Activated naive CD4-positive, alpha-beta T cell treated with anti-CD3 and anti-CD28 coated beads for 36 hours (primary cell): ENCODE data around the gene RPL31. TPM values are rescaled to one million over a fixed set of nuclear protein-coding genes. Genes with fewer than 3 reads are reported as not detected.

ENCODE experiments used
- CTCF ChIA-PET: fragments of 350-600 bp; sonication (Branson Sonifier 250); formaldehyde crosslinking; loops from one replicate; lab custom pipeline; 2021; ENCODE audit warnings: antibody characterized with exemption; lab: Charles Lee
- DNase-seq: peaks from one replicate; pipeline ENCODE4 v3.0.0-alpha.2; 2020
- H3K27ac Mint-ChIP-seq: one replicate; pipeline ENCODE4 v1.8.0; 2021; ENCODE audit warnings: mild to moderate bottlenecking, mixed read lengths
- H3K27me3 Mint-ChIP-seq: one replicate; pipeline ENCODE4 v1.8.0; 2021; ENCODE audit warnings: low read depth, mixed read lengths
- H3K36me3 Mint-ChIP-seq: one replicate; pipeline ENCODE4 v1.8.0; 2021; ENCODE audit warnings: low read depth, mixed read lengths
- H3K4me1 Mint-ChIP-seq: one replicate; pipeline ENCODE4 v1.8.0; 2021; ENCODE audit warnings: low read depth, mixed read lengths
- H3K4me3 Mint-ChIP-seq: one replicate; pipeline ENCODE4 v1.8.0; 2021; ENCODE audit warnings: mild to moderate bottlenecking, moderate library complexity, mixed read lengths
- H3K9me3 Mint-ChIP-seq: one replicate; pipeline ENCODE4 v1.8.0; 2021; ENCODE audit warnings: mixed read lengths
- intact Hi-C: fragments of 100-400 bp; cut with micrococcal nuclease; formaldehyde crosslinking; loops from one replicate; pipeline ENCODE4 v1.15.1; 2023
- total RNA-seq, 2 experiments: library from RNA; stranded (reverse); gene quantifications; one replicate each; pipeline ENCODE4 v1.2.3, GENCODE V29; 2021

Gene RPL31
- total RNA-seq, 2 experiments from 2014 or later = 2,225 to 2,255 TPM

DNA sequence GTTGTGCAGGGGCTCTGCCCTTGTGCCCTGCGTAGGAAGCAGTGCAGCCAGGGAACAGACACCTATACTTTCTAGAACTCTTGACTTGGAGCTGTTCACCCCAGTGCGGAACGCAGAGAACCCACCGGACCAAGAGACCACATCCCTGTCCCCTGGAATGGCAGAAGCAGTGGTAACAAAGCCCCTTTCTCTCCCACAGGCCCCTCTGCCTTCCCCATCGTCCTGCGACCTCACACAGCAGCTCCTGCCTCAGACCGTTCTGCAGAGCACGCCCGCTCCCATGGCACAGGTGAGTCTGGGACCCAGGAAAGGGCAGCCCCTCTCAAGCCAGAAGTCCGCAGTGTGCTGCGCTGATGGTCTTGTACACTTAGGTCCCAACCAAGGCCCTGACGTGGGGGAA is 24.6 kb upstream of the RPL31 start:
- Mint-ChIP-seq H3K27ac (no peak overlapping the region), H3K9me3 (no peaks in the 10 kb centered on the region), H3K4me3 (no peak overlapping the region), H3K4me1 (no peaks in the 10 kb centered on the region), H3K27me3 (no peaks in the 10 kb centered on the region), H3K36me3 (no peaks in the 10 kb centered on the region)
- intact Hi-C loops = no loop called here
- no peak for DNase-seq
- CTCF ChIA-PET = interaction anchor here (1.0 kb wide), 1 partner anchor 367 kb away, joined by 3 read pairs; no protein-coding TSS in a partner anchor

DNA sequence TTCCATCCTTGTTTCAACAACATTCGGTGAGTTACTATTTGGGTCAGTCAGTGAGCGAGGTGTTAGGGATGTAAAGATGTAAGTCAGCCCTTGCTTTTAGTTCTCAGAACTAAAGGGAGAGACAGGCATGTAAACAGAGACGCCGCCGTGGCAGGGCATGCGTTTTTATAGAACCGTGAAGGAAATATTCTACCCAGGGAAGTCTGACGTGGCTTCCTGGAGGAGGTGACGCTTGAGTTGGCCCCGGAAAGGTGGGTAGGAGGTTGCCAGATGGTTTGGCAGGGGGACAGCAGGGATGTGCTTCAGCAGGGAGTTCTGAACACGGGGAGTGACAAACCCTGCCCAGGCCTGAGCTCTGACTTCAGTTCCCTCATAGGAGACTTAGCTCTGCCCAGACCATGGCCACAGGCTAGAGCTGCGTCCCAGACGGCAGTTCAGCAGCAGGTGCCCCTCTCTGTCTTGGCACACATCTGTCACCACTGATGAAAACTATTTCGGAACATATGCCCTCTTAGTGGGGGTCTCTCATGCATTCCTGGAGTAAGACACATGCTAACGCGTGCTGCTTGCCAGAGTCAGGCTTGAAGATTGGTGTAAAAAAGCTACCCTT is 23.4 kb upstream of the RPL31 start:
- no peak overlapping the region for H3K27ac Mint-ChIP-seq
- no peak overlapping the region for H3K4me3 Mint-ChIP-seq
- no peak for DNase-seq
- CTCF ChIA-PET = no interaction called here
- no peaks in the 10 kb centered on the region for H3K4me1 Mint-ChIP-seq
- intact Hi-C loops = no loop called here
- H3K36me3 Mint-ChIP-seq = no peaks in the 10 kb centered on the region
- H3K27me3 Mint-ChIP-seq = no peaks in the 10 kb centered on the region
- H3K9me3 Mint-ChIP-seq = no peaks in the 10 kb centered on the region

DNA sequence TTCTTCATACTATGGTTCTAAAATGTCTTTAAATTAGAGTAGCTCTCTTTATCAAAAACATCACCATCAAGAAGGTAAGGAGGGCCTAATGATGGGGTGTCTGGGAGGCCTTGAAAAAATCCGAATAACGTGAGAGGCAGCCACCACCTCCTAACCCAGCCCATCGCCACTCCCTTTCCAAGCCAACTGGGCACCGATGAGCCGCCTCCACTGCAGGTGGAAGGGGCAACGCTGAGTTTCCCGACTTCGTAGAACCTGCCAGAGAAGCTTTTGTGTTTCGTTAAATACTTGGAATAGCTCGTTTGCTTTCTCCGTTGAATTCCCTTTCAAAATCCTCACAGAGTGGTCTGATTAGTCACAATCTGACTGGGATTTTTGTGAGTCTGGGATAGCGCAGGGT is 22.0 kb upstream of the RPL31 start:
- DNase-seq = no peak
- no peak overlapping the region for H3K27ac Mint-ChIP-seq
- no peak overlapping the region for H3K4me3 Mint-ChIP-seq
- no peaks in the 10 kb centered on the region for H3K36me3 Mint-ChIP-seq
- H3K27me3 Mint-ChIP-seq = no peaks in the 10 kb centered on the region
- H3K4me1 Mint-ChIP-seq = no peaks in the 10 kb centered on the region
- intact Hi-C loops = loop anchor here (10.0 kb wide), 1 partner anchor 715 kb away; no protein-coding TSS in a partner anchor
- CTCF ChIA-PET = no interaction called here
- no peaks in the 10 kb centered on the region for H3K9me3 Mint-ChIP-seq

DNA sequence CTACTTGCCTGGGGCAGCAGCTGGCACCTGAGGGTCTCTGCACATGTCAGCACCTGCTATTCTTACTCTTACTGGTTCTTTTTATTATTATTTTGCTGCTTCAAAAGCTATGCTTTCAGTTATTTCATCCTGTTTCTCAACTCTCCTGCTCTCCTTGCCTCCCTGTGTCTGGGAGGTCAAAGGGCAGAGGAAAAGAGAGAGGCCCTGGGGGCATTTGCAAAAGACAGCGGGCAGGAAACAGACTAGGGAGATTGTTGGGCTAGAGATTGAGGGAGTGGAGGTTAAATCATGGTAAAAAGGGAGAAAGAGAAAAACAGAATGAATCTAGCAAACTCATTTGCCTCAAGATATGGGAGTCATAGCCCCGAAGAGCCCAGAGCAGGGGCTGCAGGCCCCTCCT is 21.1 kb upstream of the RPL31 start:
- intact Hi-C loops = loop anchor here (10.0 kb wide), 1 partner anchor 716 kb away; no protein-coding TSS in a partner anchor
- no peaks in the 10 kb centered on the region for H3K9me3 Mint-ChIP-seq
- H3K36me3 Mint-ChIP-seq = no peaks in the 10 kb centered on the region
- no peaks in the 10 kb centered on the region for H3K4me1 Mint-ChIP-seq
- H3K4me3 Mint-ChIP-seq = no peak overlapping the region
- no peak overlapping the region for H3K27ac Mint-ChIP-seq
- no peak for DNase-seq
- CTCF ChIA-PET = interaction anchor here (0.6 to 0.8 kb wide), 2 partner anchors 252 to 365 kb away, joined by 3 to 4 read pairs; no protein-coding TSS in a partner anchor
- H3K27me3 Mint-ChIP-seq = no peaks in the 10 kb centered on the region

DNA sequence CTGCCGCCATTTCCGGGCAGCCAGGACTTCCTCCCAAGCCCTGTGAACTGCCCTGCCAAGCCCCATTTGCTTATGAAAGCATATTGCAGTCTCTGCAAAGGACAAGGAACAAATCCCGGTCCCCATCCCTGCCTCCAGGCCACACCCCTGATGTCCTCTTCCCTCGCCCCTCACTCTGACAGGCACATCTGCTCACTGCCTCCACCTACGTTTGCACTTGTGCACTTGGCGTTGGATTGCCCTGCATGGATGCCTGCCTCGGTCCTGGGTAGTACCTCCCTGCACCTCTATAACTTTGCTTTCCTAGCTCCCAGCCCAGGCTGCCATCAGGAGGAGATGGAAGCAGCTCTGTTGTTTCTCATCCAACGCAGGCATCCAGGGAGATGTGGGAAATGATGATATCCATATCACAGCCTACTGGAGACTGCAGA is 19.6 kb upstream of the RPL31 start:
- intact Hi-C loops = loop anchor here (10.0 kb wide), 1 partner anchor 718 kb away; no protein-coding TSS in a partner anchor
- CTCF ChIA-PET = interaction anchor here (0.8 to 1.8 kb wide), 5 partner anchors 174 to 376 kb away, joined by 3 to 10 read pairs (median 4); no protein-coding TSS in a partner anchor
- Mint-ChIP-seq H3K4me3 (no peak overlapping the region), H3K36me3 (no peaks in the 10 kb centered on the region), H3K27ac (no peak overlapping the region), H3K9me3 (no peaks in the 10 kb centered on the region), H3K27me3 (no peaks in the 10 kb centered on the region), H3K4me1 (no peaks in the 10 kb centered on the region)
- DNase-seq = no peak

DNA sequence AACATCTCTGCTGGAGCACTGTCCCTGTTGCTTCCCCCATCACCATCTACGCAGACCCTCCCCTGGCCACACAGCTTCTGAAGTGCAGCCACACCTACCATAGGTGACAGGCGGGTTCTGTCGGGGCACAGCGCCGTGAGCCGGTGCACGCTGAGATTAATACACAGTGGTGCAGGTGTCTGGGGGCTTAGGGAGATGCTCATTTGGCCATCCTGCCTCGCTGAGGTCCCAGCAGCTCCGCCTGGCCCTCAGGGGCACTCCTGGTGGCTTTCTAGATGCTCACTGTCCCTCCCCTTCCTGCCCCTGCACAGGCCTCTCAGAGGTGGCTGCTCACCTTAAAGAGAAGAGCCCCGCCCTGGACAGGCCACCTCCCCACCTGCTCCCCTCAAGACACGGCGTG is 18.9 kb upstream of the RPL31 start:
- no peak for DNase-seq
- CTCF ChIA-PET = interaction anchor here (0.9 to 1.8 kb wide), 4 partner anchors 15 to 377 kb away, joined by 3 to 10 read pairs (median 4); no protein-coding TSS in a partner anchor
- Mint-ChIP-seq H3K4me3 (no peak overlapping the region), H3K36me3 (no peaks in the 10 kb centered on the region), H3K4me1 (no peaks in the 10 kb centered on the region), H3K27me3 (no peaks in the 10 kb centered on the region), H3K9me3 (no peaks in the 10 kb centered on the region), H3K27ac (no peak overlapping the region)
- intact Hi-C loops = loop anchor here (10.0 kb wide), 1 partner anchor 718 kb away; no protein-coding TSS in a partner anchor

DNA sequence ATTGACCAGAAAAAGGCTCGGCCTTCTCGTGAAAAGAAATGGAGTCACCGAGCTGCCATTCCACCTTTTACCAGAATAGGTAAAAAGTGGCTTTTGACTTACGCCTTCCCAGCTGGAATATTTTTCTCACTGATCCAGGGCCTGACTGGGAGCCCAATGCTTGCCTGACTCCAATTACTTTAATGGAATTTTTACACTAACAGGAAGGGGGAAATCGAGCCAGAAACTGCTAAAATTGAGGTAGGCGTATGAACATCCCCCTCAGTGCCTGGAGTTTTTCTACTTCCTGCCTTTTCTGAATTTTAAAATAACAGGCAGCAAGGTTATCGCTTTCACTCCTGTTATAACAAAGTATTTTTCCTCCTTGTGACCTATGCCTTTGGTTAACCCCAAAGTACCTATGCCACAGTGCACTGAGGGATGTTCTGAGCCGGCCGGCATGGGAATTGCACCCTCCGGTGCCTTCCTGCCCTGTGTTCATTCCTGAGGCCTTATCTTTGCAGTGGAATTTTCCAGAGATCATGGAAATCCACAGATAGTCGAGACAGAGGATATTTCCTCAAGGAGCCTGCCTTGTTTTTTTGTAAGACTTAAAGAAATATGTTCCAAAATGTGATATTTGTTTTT is 18.3 kb upstream of the RPL31 start:
- Mint-ChIP-seq H3K4me3 (no peak overlapping the region), H3K27me3 (no peaks in the 10 kb centered on the region), H3K36me3 (no peaks in the 10 kb centered on the region), H3K9me3 (no peaks in the 10 kb centered on the region), H3K27ac (no peak overlapping the region), H3K4me1 (no peaks in the 10 kb centered on the region)
- CTCF ChIA-PET = interaction anchor here (0.9 to 1.0 kb wide), 2 partner anchors 15 to 377 kb away, joined by 3 to 4 read pairs; no protein-coding TSS in a partner anchor
- DNase-seq = no peak
- intact Hi-C loops = loop anchor here (2.0 to 10.0 kb wide), 2 partner anchors 261 to 719 kb away; no protein-coding TSS in a partner anchor

DNA sequence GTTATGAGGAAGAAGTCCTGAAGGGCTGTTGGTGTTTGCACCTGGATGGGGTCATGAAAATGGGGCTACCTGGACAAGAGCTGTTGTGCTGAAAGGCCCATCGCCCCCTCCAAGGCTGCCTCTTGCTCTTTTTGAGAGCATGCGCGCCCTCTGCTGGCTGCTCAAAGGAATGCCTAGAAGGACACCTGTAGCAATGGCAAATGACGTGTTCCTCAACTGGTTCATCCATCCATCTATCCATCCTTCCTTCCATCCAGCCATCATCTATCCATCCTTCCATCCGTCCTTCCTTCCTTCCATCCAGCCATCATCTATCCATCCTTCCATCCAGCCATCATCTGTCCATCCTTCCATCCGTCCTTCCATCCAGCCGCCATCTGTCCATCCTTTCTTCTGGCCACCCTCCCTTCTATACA is 17.2 kb upstream of the RPL31 start:
- peak; percentile 85 for DNase-seq
- Mint-ChIP-seq H3K27me3 (no peaks in the 10 kb centered on the region), H3K4me1 (no peaks in the 10 kb centered on the region), H3K4me3 (no peak overlapping the region), H3K36me3 (no peaks in the 10 kb centered on the region), H3K27ac (no peak overlapping the region), H3K9me3 (no peaks in the 10 kb centered on the region)
- intact Hi-C loops = loop anchor here (1.0 to 10.0 kb wide), 6 partner anchors 132 to 720 kb away; no protein-coding TSS in a partner anchor
- CTCF ChIA-PET = interaction anchor here (0.6 to 4.3 kb wide), 5 partner anchors 9 to 381 kb away, joined by 3 to 41 read pairs (median 4); no protein-coding TSS in a partner anchor

DNA sequence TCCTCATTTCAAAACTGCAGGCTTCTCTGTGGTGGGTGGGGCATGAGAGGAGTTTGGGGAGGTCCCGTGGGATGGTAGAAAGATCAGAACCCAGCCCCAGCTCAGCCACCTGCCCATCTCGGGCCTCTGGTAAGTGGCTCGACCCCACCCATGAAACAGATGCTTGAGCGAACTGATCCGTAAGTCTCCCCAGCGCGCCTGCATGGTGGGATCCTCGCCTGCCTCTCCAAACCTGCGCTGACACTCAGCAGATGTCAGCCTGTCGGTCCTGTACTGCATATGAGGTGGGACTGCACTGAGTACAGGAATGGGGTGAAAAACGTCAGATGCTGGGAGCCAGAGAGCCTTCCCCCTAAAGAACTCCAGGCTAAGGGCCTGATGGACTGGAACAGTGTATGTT is 15.9 kb upstream of the RPL31 start:
- no peaks in the 10 kb centered on the region for H3K27me3 Mint-ChIP-seq
- H3K4me3 Mint-ChIP-seq = no peak overlapping the region
- no peaks in the 10 kb centered on the region for H3K36me3 Mint-ChIP-seq
- H3K27ac Mint-ChIP-seq = no peak overlapping the region
- no peaks in the 10 kb centered on the region for H3K9me3 Mint-ChIP-seq
- H3K4me1 Mint-ChIP-seq = no peaks in the 10 kb centered on the region
- CTCF ChIA-PET = interaction anchor here (0.5 to 4.3 kb wide), 9 partner anchors 217 to 391 kb away, joined by 3 to 41 read pairs (median 3); no protein-coding TSS in a partner anchor
- no peak for DNase-seq
- intact Hi-C loops = loop anchor here (5.0 to 10.0 kb wide), 2 partner anchors 559 to 721 kb away; no protein-coding TSS in a partner anchor

DNA sequence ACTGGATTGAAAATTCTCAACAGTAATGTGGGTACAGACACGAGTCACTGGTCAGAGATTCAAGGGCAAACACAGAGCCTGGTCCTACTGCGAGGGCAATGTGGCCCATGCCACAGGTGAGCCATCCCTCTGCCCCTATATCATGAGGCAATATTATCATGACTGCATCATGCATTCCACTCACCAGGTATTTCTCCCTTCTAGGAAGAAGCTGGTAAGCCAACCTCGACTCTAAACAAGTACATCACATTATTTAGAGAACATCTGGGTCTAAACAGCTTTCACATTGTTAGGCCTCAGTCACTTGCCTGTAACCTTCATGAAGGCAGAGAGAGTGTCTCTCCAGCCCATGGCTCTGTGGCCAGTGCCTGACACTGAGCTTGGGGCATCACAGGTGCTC is 14.6 kb upstream of the RPL31 start:
- H3K27me3 Mint-ChIP-seq = no peaks in the 10 kb centered on the region

DNA sequence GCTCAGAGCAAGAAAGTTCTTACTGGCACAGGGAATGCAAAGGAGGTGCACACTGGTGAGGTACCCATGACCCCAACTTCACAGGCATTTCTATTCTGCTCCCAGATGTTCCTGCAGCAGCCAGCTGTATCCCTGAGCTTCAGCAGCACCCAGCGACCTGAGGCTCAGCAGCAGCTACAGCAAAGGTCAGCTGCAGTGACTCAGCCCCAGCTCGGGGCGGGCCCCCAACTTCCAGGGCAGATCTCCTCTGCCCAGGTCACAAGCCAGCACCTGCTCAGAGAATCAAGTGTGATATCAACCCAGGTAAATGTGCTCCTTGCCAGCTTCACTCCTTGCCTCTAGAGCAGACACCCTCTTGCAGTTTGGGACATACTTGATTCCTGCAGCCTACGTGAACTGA is 14.1 kb upstream of the RPL31 start:
- CTCF ChIA-PET = interaction anchor here (0.7 to 4.3 kb wide), 4 partner anchors 258 to 394 kb away, joined by 3 to 41 read pairs (median 14); no protein-coding TSS in a partner anchor
- intact Hi-C loops = loop anchor here (5.0 to 10.0 kb wide), 2 partner anchors 561 to 723 kb away; no protein-coding TSS in a partner anchor
- H3K27ac Mint-ChIP-seq = no peak overlapping the region
- peaks cover 5% of the 10 kb centered on the region for H3K4me1 Mint-ChIP-seq
- no peaks in the 10 kb centered on the region for H3K36me3 Mint-ChIP-seq
- DNase-seq = no peak
- H3K27me3 Mint-ChIP-seq = no peaks in the 10 kb centered on the region
- H3K4me3 Mint-ChIP-seq = no peak overlapping the region
- H3K9me3 Mint-ChIP-seq = no peaks in the 10 kb centered on the region

More for the DNA sequence above, 14.6 kb upstream of the RPL31 start:
- Mint-ChIP-seq H3K36me3 (no peaks in the 10 kb centered on the region), H3K4me1 (peaks cover 4% of the 10 kb centered on the region), H3K4me3 (no peak overlapping the region), H3K9me3 (no peaks in the 10 kb centered on the region), H3K27ac (no peak overlapping the region)
- DNase-seq = no peak
- CTCF ChIA-PET = interaction anchor here (0.7 to 4.3 kb wide), 5 partner anchors 209 to 394 kb away, joined by 3 to 41 read pairs (median 3); no protein-coding TSS in a partner anchor
- intact Hi-C loops = loop anchor here (5.0 to 10.0 kb wide), 2 partner anchors 560 to 723 kb away; no protein-coding TSS in a partner anchor
